GM12892 (cell line): Measurements from ENCODE around the gene OR8B12.

Experiments used
- DNase-seq: peaks from one replicate; pipeline ENCODE4 v3.0.0; 2011; ENCODE audit not compliant: insufficient read length
- FAIRE-seq: peaks from 2 replicates; lab custom pipeline; 2011; peaks lifted over from hg19 to GRCh38; lab: Jason Lieb, UNC
- POLR2A ChIP-seq: IDR thresholded peaks from 2 replicates; pipeline ENCODE4 v1.6.1; 2011; ENCODE audit warnings: low read depth, low read length, control low read depth
- POLR2AphosphoS5 ChIP-seq: IDR thresholded peaks from 2 replicates; pipeline ENCODE4 v1.6.1; 2011; ENCODE audit warnings: low read depth, low read length, control low read depth
- TAF1 ChIP-seq: IDR thresholded peaks from 2 replicates; pipeline ENCODE4 v1.6.1; 2011; ENCODE audit warnings: low read depth, mild to moderate bottlenecking, control low read depth, low read length, borderline replicate concordance

OR8B12 gene

GRCh38 chr11:124556828-124557227, 13.4 kb upstream of the OR8B12 start:
- DNase-seq: no peak
- FAIRE-seq: no peak
- TF ChIP-seq TAF1 (no peak), POLR2AphosphoS5 (no peak), POLR2A (no peak)

DNA sequence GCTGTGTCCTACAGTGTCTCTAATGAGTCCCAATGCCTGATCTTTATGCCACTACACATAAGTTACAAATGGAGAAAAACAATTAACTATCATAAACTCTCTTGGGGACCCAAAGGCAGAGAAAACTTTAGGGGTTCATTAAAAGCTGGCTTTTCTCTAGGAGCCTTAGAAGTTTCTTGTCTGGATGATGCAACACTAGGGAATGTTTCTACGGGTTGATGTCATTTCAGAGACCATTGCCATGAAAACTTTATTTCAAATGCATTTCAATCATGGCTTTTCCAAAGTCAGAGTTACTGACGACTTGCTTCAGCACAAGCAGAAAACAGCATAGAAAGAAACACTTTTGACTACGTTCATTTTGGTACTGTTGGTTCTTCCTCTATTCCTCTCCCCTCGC, 8.5 kb upstream of the OR8B12 start:
- DNase-seq: no peak
- no peak for TF ChIP-seq POLR2AphosphoS5
- no peak for TF ChIP-seq TAF1
- no peak for TF ChIP-seq POLR2A
- no peak for FAIRE-seq

GRCh38 chr11:124551189-124551588, 7.7 kb upstream of the OR8B12 start:
- FAIRE-seq (no peak), DNase-seq (no peak)

DNA sequence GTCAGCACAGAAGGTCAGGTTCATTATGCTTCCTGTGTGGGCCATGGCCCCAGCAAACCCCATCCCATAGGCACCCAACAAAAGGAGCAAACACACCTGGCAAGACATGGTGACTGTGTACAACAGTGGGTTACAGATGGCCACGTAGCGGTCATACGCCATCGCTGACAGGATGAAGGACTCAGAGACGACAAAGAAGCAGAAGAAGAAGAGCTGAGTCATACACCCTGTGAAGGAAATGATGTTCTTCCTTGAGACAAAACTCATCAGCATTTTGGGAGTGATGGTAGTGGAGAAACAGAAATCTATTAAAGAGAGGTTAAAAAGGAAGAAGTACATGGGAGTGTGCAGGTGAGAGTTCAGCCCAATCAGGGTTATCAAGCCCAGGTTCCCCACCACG, 309 bp downstream of the OR8B12 start:
- FAIRE-seq (no peak), DNase-seq (no peak)
- TF ChIP-seq TAF1 (no peak), POLR2A (no peak), POLR2AphosphoS5 (no peak)

More at GRCh38 chr11:124551189-124551588, 7.7 kb upstream of the OR8B12 start:
- TF ChIP-seq POLR2A (no peak), TAF1 (no peak), POLR2AphosphoS5 (no peak)

- TF ChIP-seq POLR2AphosphoS5 (no peak), TAF1 (no peak), POLR2A (no peak)
- DNase-seq (no peak), FAIRE-seq (no peak)
Observed at GRCh38 chr11:124541204-124541603, 2.2 kb downstream of the OR8B12 start.

DNA sequence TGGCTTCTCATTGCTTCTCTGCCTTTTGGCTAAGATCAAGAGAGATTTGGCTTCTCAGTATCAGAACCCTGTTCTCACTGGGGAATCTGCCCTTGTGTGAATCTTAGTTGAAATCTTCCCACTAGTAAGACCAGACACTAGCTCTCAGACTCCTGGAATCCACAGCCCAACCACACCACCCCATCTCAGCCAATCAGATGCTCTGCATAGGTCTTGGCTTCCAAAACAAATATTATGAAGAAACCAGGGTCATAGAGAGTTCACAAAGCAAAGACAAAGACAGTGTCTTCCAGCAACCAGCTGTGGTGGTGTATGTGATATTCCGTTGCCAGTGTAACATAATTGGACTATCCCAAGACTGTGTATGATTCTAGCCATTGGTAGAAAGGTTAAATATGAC, 5.4 kb downstream of the OR8B12 start:
- TF ChIP-seq TAF1 (no peak), POLR2A (no peak), POLR2AphosphoS5 (no peak)
- FAIRE-seq: no peak
- DNase-seq: no peak

GRCh38 chr11:124536520-124536919, 6.9 kb downstream of the OR8B12 start:
- TF ChIP-seq POLR2AphosphoS5: no peak
- TF ChIP-seq TAF1: no peak
- TF ChIP-seq POLR2A: no peak
- DNase-seq: no peak
- no peak for FAIRE-seq

DNA sequence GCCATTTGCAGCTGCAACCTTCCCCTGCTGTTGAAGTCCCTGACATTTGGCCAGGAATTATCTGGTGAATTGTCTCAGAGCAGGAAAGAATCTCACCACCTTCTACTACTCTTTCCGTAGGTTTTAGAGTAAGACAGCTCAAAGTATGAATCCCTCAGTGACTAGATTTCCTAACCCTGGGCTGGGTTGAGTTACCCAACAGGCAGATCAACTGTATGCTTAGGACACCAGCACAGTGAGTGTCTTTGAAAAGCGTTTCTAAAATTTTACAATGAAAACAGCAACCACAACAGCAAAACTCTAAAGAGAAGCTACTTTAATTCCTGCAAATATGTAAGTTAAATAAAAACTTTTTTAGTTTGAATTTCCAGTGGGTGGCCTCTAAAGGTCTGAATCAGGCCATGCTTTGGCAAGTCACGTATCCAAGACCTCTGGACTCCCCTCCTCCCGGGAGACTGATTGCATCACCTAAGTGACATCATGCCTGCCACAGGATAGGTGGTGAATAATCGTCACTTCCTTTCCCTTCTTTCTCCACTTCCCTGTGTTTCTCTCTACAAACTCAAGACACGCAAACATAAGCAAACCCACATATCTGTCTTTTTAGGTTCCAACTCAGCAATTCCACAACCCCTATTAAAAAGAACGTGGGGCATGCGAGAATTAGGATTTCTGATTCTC, 7.8 kb downstream of the OR8B12 start:
- TF ChIP-seq POLR2A: no peak
- no peak for TF ChIP-seq POLR2AphosphoS5
- no peak for TF ChIP-seq TAF1
- no peak for FAIRE-seq
- no peak for DNase-seq

- FAIRE-seq (no peak), DNase-seq (no peak)
- TF ChIP-seq TAF1: no peak
- TF ChIP-seq POLR2A: no peak
- no peak for TF ChIP-seq POLR2AphosphoS5
Observed at GRCh38 chr11:124534051-124534450, 9.4 kb downstream of the OR8B12 start.

DNA sequence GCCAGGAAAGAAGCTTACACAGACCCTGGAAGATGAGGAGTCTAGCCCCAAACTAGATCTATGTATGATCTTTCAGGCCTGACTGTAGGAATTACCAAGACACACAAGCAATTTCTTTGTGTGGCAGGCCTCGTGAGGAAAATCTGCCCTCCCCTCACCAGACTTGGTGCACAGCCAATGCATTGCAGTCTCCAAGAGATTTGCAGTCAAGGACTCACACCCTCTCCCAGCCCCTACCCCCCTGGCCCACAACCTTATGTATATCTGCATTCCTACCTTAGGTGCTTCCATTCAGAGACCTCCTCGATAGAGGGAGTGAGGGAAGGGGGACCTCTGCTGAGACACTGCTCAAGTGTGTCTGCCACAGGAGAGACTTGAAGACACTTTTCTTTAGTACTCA, 9.8 kb downstream of the OR8B12 start:
- FAIRE-seq: no peak
- no peak for DNase-seq

GRCh38 chr11:124520550-124520854, 23.0 kb downstream of the OR8B12 start:
- no peak for TF ChIP-seq TAF1
- no peak for TF ChIP-seq POLR2AphosphoS5
- no peak for TF ChIP-seq POLR2A
- FAIRE-seq (no peak), DNase-seq (no peak)

More for the DNA sequence above, 9.8 kb downstream of the OR8B12 start:
- TF ChIP-seq TAF1 (no peak), POLR2AphosphoS5 (no peak), POLR2A (no peak)

GRCh38 chr11:124519850-124520549, 23.5 kb downstream of the OR8B12 start:
- FAIRE-seq (no peak), DNase-seq (no peak)
- no peak for TF ChIP-seq POLR2AphosphoS5
- TF ChIP-seq POLR2A: no peak
- no peak for TF ChIP-seq TAF1
